ELR (cell line): Measurements from ENCODE around the gene ATP8B4.
"Not testable (repeated sequence)": the region's sequence is repeated elsewhere in the genome, so short reads cannot be mapped to it uniquely, and the experiment has no call there.

Experiments used
- DNase-seq: peaks from one replicate; pipeline ENCODE4 v3.0.0-alpha.2; 2015; ENCODE audit warnings: low read depth

ATP8B4 gene, protein sequence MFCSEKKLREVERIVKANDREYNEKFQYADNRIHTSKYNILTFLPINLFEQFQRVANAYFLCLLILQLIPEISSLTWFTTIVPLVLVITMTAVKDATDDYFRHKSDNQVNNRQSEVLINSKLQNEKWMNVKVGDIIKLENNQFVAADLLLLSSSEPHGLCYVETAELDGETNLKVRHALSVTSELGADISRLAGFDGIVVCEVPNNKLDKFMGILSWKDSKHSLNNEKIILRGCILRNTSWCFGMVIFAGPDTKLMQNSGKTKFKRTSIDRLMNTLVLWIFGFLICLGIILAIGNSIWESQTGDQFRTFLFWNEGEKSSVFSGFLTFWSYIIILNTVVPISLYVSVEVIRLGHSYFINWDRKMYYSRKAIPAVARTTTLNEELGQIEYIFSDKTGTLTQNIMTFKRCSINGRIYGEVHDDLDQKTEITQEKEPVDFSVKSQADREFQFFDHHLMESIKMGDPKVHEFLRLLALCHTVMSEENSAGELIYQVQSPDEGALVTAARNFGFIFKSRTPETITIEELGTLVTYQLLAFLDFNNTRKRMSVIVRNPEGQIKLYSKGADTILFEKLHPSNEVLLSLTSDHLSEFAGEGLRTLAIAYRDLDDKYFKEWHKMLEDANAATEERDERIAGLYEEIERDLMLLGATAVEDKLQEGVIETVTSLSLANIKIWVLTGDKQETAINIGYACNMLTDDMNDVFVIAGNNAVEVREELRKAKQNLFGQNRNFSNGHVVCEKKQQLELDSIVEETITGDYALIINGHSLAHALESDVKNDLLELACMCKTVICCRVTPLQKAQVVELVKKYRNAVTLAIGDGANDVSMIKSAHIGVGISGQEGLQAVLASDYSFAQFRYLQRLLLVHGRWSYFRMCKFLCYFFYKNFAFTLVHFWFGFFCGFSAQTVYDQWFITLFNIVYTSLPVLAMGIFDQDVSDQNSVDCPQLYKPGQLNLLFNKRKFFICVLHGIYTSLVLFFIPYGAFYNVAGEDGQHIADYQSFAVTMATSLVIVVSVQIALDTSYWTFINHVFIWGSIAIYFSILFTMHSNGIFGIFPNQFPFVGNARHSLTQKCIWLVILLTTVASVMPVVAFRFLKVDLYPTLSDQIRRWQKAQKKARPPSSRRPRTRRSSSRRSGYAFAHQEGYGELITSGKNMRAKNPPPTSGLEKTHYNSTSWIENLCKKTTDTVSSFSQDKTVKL

DNA sequence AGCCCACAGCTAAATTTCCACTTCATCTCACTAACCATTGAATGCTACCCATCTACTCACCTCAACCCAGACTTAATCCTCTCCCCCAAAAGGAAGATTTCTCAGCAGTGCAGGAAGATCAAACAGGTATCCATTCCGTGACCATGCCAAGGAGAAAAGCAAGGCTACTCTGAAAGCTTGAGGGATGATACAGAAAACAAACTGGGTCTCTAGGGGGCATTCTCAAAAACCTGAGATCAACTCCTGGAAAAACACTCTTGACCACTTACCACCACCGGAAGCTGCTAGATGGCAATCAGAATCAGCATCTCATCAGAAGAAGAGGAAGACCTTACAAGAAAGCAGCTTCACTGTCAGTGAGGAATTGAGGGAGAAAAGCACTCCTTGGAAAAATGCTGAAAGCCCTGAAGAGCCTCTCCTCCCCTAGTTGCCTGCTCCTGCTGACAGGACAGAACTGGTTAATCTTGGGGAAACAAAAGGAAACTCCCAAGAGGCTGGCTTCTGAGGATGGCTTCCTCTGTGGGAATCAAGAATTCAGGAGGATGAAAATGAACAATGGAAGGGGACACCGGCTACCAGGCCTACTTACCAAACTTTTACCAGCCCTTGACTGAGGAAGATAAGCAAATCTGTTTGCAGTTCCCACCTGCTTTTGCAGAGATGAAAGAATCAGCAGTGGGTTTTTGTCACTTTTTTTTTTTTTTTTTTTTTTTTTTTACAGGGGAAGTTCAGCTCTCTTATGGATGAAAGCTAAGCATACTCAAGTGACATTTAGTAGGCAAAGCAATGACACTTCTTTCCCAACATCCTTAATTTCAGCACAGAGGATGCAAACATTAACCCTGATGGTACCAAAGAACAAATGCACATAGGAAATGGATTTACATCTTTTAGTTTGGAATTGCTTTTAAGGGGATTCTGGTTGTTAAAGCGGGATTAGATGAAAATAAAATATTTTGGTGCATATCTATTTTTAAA is at the start of gene ATP8B4:
Gene ATP8B4 (minus strand): TSS at position 171 of the 978 bp plus-strand sequence. CDS start 12,267 bp downstream, outside the sequence.
- DNase-seq, result no peak

DNA sequence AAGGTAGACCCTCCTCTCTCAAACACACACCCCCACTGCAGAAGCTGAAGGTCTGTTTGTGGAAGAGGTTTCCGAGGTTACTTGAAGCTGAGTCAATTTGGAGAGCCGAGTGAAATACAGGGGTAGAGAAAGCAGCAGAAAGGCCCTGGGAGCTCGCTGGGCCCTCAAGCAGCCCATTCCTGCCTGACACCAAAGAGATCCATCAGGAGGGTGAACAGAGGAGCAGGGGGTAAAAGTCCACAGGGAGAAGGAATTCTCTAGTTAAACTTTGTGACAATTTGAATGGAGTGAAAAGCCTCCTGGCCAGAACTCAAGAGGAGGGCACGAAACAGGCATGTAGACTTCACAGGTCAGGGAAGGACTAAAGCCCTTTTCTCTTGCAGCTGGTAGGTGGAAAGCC is 49.3 kb upstream of the ATP8B4 start:
- no peak for DNase-seq

DNA sequence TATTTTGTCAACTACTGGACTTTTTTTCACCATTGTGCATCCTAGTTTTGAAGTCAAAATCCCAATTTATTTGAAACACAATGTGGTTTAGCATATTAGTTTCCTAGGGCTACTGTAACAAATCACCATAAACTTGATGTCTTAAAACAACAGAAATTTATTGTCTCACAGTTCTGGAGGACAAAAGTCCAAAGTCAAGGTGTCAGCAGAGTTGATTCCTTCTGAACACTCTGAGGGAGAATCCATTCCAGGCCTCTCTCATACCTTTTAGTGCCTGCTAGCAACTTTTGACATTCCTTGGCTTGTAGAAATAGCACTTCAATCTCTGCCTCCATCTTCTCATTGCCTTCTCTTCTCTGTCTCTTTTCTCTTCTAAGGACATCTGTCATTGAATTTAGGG is 48.1 kb upstream of the ATP8B4 start:
- DNase-seq, result no peak

DNA sequence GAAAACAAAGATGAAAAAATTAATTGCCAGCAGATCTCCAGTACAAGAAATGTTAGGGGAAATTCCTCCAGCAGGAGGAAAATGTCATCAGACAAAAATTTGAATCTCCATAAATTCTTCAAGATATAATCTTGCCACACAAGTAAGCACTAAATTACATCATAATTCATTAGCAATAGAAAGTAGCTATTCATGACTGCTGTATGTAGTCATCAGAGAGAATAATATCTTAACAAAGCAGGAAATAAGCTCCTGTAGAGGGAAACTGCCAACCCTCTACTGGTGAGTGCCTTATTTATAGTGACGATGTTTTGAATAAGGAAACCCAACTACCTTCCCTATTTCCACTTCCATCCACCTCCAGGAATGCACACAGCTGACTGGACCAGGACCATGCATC is 47.2 kb upstream of the ATP8B4 start:
- peak; percentile 90 for DNase-seq

DNA sequence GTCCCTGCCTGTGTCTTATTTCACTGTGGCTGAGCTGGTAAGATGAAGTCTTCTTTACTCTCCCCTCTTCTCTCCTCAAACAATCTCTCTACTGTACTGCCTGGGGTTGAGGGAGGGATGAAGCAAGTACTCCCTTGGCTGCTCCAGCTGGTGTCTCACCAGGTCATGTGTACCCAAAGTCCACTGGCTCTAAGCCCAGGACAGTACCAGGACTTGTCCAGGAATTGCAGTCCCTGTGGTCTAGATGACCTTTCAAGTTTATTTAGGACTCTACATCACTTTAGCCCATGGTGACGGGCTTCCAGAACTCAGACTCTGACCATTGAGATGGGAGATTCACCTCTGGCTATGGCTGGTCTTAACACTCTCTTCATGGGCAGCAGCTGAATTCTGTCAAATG is 45.4 kb upstream of the ATP8B4 start:
- no peak for DNase-seq

DNA sequence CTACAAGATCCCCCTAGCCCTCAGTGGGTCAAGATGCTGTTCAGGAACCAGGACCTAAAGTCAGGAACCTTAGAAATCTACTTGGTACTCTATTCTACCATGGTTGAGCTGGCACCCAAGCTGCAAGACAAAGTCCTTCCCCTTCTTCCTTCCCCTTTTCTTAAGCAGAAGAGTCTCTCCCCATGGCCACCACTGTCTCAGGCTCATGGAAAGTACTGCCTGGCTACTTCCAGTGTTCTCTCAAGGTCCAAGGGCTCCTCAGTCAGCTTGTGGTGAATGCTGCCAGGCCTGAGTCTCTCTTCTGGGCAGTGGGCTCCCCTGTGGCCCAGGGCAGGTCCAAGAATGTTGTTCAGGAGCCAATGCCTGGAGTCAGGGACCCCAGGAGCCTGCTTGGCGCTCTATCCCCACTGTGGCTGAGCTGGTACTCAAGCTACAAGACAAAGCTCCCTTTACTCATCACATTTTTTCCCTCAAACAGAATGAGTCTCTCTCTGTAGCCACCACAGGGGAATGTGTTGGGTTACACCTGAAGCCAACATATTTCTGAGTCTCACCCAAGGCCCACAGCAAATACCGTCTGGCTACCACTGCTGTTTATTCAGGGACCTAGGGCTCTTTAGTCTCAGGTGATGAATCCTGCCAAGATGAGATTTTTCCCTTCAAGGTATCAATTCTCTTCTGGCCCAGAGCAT is 44.8 kb upstream of the ATP8B4 start:
- no peak for DNase-seq

DNA sequence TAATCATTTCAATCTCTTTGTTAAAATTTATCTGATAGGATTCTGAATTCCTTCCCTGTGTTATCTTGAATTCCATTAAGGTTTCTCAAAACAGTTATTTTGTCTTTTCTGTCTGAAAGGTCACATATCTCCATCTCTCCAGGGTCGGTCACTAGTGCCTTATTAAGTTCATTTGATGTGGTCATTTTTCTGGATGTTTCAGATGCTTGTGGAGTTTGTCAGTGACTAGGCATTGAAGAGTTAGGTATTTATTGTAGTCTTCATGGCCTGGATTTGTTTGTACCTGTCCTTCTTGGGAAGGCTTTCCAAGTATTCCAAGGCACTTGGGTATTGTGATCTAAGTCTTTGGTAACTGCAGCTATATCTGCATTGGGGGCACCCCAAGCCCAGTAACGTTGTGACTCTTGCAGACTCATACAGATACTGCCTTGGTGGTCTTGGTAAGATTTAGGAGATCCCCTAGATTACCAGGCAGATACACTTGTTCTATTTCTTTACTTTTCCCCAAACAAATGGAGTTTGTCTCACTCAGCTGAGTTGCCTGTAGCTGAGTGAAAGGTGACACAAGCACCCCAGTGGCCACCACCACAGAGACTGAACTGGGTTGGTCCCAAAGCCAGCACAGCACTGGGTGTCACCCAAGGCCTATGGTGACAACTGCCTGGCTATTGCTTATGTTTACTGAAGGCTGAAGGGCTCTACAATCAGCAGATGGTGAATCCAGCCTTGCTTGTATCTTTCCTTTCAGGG is 44.1 kb upstream of the ATP8B4 start:
- peak; percentile 55 for DNase-seq

DNA sequence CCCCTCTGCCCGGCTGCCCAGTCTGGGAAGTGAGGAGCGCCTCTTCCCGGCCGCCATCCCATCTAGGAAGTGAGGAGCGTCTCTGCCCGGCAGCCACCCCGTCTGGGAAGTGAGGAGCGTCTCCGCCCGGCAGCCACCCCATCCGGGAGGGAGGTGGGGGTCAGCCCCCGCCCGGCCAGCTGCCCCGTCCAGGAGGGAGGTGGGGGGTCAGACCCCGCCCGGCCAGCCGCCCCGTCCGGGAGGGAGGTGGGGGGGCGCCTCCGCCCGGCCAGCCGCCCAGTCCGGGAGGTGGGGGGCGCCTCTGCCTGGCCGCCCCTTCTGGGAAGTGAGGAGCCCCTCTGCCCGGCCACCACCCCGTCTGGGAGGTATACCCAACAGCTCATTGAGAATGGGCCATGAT is 39.2 kb upstream of the ATP8B4 start:
- DNase-seq, result not testable (repeated sequence)

DNA sequence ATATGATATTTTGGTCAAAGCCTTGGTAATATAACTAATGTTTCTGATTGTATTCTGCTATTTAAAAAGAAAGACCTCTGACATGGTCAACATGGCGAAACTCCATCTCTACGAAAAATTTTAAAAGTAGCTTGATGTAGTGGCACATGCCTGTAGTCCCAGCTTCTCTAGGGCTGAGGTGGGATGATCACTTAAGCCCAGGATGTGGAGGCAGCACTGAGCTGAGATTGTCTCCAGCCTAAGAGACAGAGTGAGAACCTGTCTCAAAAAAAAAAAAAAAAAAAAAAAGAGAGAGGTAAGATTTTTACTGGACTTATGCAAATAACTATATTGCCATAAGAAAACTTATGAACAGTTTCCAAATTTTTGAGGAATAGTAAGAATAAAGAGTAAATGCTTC is 32.4 kb upstream of the ATP8B4 start:
- no peak for DNase-seq

DNA sequence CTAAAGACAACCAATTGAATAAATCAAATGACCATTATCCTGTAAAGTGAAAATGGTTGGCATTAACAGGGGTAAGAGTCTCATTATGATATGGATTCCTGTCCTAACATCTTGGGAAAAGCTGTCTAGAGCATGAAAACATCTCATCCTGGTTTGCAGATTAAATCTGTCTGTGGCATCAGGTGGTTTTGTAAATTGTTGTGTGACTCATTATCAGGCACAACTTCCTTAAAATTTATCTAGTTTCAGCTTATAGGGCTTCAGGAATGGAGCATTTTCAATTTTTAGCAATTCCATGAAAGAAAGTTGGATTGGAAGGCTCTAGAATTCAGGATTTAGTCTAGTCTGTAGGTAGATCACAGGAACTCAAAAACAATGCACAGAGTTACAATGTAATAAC is 31.8 kb upstream of the ATP8B4 start:
- no peak for DNase-seq

DNA sequence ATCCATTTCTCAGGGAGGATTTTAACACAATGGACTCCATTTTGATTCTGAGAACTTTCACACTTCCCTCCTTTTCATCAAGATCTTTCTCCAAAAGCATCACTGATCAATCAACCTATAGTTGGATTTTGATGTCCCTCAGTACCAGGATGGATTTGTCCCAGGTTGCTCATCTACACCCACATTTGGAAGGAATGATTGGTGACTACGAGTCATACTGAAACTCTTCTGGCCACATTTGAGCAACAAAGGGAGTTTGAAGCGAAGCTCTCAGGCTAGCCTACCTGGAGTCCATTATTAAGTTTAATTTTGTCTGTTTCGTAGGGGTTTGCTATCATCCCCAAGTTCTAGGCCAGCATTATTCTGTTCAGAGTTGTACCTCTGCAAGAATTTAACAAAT is 31.3 kb upstream of the ATP8B4 start:
- no peak for DNase-seq

DNA sequence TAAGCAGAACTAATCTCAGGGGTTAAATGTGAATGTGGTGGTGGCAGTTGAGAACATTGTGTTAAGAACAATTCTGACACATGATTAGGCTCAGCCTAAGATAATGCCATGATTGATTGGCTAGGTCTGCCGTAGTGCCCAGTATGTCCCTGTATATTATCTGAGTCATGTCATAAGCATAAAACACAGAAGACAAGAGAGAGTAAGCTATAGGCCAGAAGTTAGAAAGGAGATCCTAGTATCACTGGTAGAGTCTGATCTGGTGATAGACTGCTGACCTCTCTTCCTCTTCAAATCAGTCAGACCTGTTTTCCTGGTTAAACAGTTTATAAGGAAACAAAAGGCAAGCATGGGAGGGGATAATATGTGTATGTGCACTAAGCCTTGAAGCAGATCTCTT is 30.1 kb upstream of the ATP8B4 start:
- DNase-seq, result no peak

DNA sequence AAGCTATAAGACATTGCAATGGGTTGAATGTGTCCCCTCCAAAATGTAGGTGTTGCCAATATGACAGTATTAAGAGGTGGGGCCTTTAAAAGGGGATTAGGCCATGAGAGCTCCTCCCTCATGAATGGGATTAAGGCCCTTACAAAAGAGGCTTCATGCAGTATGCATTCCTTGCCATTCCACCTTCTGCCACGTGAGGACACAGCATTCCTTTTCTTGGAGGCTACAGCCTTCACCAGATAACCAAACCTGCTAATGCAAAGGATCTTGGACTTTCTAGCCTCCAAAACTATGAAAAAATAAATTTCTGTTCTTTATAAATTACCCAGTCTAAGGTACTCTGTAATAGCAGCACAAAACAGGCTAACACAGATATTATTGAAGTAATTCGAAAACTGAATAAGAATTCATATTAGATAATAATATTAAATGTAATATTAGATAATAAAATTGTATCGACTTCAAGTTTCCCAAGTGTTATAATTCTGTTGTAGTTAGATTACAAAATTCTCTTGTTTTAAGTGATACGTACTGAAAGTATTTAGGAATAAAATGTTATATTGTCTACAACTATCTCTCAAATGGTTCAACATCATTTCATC is 29.4 kb upstream of the ATP8B4 start:
- peak; percentile 79 for DNase-seq

DNA sequence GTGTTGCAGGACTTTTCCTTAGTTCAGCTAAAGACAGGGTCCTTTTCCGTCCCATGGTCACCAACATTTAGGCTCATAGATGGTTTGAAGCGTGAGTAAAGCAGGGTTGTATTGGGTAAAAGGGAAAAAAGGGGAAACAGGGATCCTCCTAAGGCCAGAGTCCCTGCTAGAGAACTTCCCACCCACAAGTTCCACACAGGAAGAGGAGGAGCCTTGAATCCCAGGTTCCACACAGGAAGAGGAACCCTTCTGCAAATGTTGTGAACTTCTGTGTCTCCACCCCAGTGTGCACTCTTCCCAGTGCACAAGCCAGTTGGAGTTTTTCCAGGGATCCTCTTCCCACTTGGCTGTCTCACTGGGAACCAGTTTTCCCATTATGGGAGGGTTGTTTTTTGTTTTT is 27.6 kb upstream of the ATP8B4 start:
- DNase-seq, result no peak

DNA sequence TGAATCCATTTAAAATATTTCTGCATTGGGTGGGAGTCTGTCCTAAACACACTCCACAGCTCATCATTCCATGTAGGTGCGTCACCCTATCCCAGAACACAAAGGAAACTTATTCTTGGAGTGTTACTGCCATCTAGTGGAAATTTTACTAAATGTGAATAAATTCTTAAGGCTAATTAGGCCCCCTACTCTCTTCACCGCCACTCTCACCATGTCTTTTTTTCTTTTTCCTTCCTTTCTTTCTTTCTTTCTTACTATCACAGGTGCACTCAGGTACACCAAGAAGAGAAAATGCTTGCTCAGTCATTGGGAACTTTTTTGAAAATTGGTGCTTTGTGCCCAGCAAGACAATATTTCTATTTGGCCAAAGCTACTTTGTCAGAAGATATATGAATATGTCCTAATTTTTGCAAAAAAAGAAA is 26.4 kb upstream of the ATP8B4 start:
- DNase-seq, result peak; percentile 90

DNA sequence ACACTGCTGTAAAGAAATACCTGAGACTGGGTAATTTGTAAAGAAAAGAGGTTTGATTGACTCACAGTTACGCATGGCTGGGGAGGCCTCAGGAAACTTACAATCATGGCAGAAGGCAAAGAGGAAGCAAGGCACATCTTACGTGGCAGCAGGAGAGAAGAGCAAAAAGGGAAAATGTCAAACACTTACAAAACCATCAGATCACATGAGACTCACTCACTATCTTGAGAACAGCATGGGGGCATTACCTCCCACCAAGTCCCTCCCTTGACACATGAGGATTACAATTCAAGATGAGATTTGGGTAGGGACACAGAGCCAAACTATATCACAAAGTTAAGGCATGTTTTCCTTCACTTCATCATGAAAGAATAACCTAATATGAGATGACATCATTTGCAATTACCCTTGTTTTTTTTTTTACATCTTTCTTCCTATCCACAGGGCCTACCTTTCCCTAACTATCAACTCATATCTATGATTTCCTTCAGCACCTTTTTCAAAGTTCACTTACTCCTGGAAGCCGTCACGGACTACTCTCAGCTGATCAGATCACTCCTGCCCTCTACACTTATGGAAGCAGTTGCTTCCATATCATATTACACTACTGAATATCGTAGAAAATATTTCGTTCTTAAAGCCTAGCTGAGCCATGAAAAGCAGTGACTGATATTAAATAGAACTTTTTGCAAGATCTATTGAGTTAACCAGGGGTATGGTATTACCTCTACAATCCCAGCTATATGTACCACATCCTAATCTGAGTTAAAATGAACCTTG is 25.5 kb upstream of the ATP8B4 start:
- DNase-seq, result no peak

DNA sequence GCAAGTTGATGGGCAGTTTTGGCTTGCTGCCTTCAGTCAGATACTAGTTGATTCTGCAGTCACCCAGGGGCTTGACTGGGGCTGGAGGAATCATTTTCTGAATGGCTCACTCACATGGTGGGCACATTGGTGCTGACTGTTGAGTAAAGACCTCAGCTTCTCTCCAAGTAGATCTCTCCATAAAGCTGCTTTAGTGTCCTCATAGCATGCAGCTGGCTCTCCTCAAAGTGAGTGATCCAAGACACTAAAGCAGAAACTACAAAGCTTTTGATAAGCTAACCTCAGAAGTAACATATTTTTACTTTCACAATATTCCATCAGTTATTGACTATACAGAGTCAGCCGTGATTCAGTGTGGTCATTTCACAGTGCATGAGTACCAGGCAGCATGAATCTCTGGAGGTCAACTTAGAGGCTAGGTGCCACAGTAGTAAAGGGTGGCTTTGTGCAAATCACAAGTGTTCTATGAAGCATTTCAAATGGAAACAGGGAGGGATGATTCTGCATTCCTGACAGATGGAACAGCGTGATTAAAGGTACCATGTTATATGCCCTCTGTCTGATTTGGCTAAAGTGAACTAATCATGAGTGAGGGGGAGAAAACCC is 24.3 kb upstream of the ATP8B4 start:
- no peak for DNase-seq

DNA sequence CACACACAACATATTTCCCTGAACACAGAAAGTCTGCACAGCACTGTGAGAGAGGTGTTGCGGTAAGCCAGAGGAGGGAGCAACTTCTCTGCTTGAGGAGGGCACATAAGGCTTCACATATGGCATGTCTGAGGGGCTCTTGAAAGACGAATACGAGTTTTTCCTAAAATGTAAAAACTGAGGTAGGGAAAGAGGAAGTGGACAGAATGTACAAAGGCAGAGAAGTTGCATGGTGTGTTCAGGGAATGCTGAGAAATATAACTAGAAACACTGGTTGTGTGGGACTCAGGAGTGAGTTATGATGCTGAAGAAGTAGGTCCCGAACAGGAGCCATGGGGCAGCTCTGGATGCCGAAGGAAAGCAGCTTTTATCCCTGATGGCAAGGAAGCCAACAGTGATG is 22.8 kb upstream of the ATP8B4 start:
- DNase-seq, result no peak
